A673 (cell line): ENCODE results near the gene NUP62. TPM values are rescaled to one million over a fixed set of nuclear protein-coding genes. Genes with fewer than 3 reads are reported as not detected.

Source experiments
- BruUV-seq: library from RNA; stranded (reverse); fragments of 400-500 nt; replicated peaks from 2 replicates; lab custom pipeline; 2021; lab: Mats Ljungman, UMichigan
- CTCF ChIA-PET: fragments of 300-600 bp; sonication (Branson Sonifier 250); formaldehyde crosslinking; loops from one replicate; lab custom pipeline; 2022; ENCODE audit warnings: antibody characterized with exemption; lab: Charles Lee
- POLR2A ChIA-PET: fragments of 300-600 bp; sonication (Branson Sonifier 250); formaldehyde crosslinking; loops from one replicate; lab custom pipeline; 2022; ENCODE audit warnings: antibody characterized with exemption; ENCODE audit not compliant: low non-redundant PET; lab: Charles Lee
- DNase-seq: peaks from one replicate; pipeline ENCODE4 v3.0.0-alpha.2; 2015; ENCODE audit warnings: low spot score
- H3K27ac ChIP-seq: fragments of 200-600 bp; sonication (generic); 2 replicates; pipeline ENCODE4 v1.5.1; 2016; ENCODE audit warnings: mixed run types, low read depth, mild to moderate bottlenecking, mixed read lengths, antibody characterized with exemption, low read length; ENCODE audit not compliant: poor library complexity, severe bottlenecking
- H3K27me3 ChIP-seq: fragments of 200-600 bp; sonication (generic); replicated peaks from 2 replicates; pipeline ENCODE4 v1.6.1; 2017; ENCODE audit warnings: mixed run types, low read depth, mild to moderate bottlenecking, mixed read lengths, antibody characterized with exemption, low read length; ENCODE audit not compliant: insufficient read depth, poor library complexity
- H3K36me3 ChIP-seq: fragments of 200-600 bp; sonication (generic); 2 replicates; pipeline ENCODE4 v1.6.1; 2016; ENCODE audit warnings: mixed run types, mild to moderate bottlenecking, mixed read lengths, antibody characterized with exemption, low read length; ENCODE audit not compliant: insufficient read depth, poor library complexity, severe bottlenecking
- H3K4me1 ChIP-seq: fragments of 200-600 bp; sonication (generic); 2 replicates; pipeline ENCODE4 v1.6.1; 2017; ENCODE audit warnings: mixed run types, mild to moderate bottlenecking, mixed read lengths, antibody characterized with exemption, low read length; ENCODE audit not compliant: insufficient read depth, poor library complexity, severe bottlenecking
- H3K4me3 ChIP-seq: fragments of 200-600 bp; sonication (generic); 2 replicates; pipeline ENCODE4 v1.5.1; 2016; ENCODE audit warnings: low read depth, mixed run types, mild to moderate bottlenecking, mixed read lengths, low read length; ENCODE audit not compliant: poor library complexity, severe bottlenecking
- H3K9me3 ChIP-seq: fragments of 200-600 bp; sonication (generic); 2 replicates; pipeline ENCODE4 v1.6.1; 2016; ENCODE audit warnings: mixed run types, low read depth, mild to moderate bottlenecking, mixed read lengths, antibody characterized with exemption, low read length; ENCODE audit not compliant: poor library complexity, severe bottlenecking
- EZH2 ChIP-seq: fragments of 200-600 bp; sonication (generic); IDR thresholded peaks from 2 replicates; pipeline ENCODE4 v1.6.1; 2017; ENCODE audit warnings: borderline replicate concordance, low read depth, mild to moderate bottlenecking, mixed read lengths, antibody characterized with exemption, low read length; ENCODE audit not compliant: poor library complexity, severe bottlenecking
- intact Hi-C: fragments of 100-400 bp; cut with micrococcal nuclease; formaldehyde crosslinking; loops from one replicate; pipeline ENCODE4 v1.10.0; 2022; ENCODE audit not compliant: unreplicated experiment
- total RNA-seq: library from RNA; stranded (reverse); gene quantifications from 2 replicates; pipeline ENCODE4 v1.2.3, GENCODE V29; 2021
- TF ChIP-seq, protein P1 (sequence below): fragments of 300-800, 200-600 bp; sonication (generic); conservative IDR thresholded peaks from 2 replicates; pipeline ENCODE4 v1.5.1; 2017; ENCODE audit warnings: low read depth, mild to moderate bottlenecking, antibody characterized with exemption, low read length, moderate library complexity, mixed read lengths

Gene NUP62
- total RNA-seq, 1 experiment from 2014 or later = 98.5 TPM

DNA sequence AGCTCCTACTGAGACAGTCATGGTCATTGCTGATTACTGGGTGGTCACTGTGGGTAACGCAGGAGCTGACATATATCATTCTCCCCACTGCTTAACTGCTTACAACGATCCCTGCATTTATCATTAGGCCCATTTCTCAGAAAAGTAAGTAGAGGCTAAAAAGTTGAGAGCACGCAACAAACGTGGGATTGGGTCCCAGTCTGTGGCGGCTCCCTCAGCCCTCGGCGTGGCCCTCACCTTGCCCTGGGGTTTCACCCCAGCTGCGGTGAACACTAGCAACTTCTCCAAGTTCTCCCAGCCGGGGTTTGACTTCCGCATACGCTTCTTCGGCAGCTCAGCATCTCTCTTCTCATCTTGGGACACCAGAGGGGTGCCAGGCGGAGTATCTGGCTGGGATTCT lies 64.4 kb downstream of the NUP62 start:
- no TSS peak for BruUV-seq
- Histone ChIP-seq H3K36me3 (peaks cover 47% of the 10 kb centered on the region), H3K4me1 (peaks cover 31% of the 10 kb centered on the region), H3K9me3 (no peaks in the 10 kb centered on the region), H3K27ac (no peak overlapping the region), H3K27me3 (no peaks in the 10 kb centered on the region), H3K4me3 (no peak overlapping the region)
- TF ChIP-seq EZH2 = no peak
- TF ChIP-seq, protein P1, sequence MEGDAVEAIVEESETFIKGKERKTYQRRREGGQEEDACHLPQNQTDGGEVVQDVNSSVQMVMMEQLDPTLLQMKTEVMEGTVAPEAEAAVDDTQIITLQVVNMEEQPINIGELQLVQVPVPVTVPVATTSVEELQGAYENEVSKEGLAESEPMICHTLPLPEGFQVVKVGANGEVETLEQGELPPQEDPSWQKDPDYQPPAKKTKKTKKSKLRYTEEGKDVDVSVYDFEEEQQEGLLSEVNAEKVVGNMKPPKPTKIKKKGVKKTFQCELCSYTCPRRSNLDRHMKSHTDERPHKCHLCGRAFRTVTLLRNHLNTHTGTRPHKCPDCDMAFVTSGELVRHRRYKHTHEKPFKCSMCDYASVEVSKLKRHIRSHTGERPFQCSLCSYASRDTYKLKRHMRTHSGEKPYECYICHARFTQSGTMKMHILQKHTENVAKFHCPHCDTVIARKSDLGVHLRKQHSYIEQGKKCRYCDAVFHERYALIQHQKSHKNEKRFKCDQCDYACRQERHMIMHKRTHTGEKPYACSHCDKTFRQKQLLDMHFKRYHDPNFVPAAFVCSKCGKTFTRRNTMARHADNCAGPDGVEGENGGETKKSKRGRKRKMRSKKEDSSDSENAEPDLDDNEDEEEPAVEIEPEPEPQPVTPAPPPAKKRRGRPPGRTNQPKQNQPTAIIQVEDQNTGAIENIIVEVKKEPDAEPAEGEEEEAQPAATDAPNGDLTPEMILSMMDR = no peak
- POLR2A ChIA-PET = interaction anchor here (0.7 kb wide), 3 partner anchors 11 to 369 kb away, joined by 3 to 17 read pairs (median 13); no protein-coding TSS in a partner anchor
- no peak for DNase-seq
- CTCF ChIA-PET = interaction anchor here (0.7 kb wide), 1 partner anchor 11 kb away, joined by 10 read pairs; no protein-coding TSS in a partner anchor
- intact Hi-C loops = loop anchor here (5.0 kb wide), 1 partner anchor 98 kb away; the partner anchor contains the start of gene AP2A1

DNA sequence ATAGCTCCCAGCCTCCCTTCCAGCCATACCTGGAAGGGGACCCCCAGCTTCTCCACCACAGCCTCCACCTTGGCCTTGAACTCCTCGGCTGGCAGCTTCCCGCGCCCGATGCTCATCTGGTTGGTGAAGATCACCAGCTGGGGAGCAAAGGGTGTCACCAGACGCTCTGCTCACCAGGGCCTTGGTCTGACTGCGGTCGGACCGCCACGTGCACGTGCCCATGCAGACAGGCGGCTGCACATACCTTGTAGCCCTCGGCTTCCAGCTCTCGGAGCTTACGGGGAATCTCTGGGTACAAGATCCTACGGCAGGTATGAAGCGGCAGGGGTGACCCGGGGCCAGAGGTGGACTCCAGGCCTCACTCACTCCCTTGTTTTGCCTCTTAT lies 65.4 kb downstream of the NUP62 start:
- no peak for DNase-seq
- TF ChIP-seq, protein P1 = no peak
- no peak for TF ChIP-seq EZH2
- Histone ChIP-seq H3K4me3 (no peak overlapping the region), H3K36me3 (peaks cover 56% of the 10 kb centered on the region), H3K27ac (no peak overlapping the region), H3K9me3 (no peaks in the 10 kb centered on the region), H3K4me1 (peaks cover 30% of the 10 kb centered on the region), H3K27me3 (no peaks in the 10 kb centered on the region)
- no TSS peak for BruUV-seq
- POLR2A ChIA-PET = no interaction called here
- CTCF ChIA-PET = no interaction called here
- intact Hi-C loops = no loop called here

DNA sequence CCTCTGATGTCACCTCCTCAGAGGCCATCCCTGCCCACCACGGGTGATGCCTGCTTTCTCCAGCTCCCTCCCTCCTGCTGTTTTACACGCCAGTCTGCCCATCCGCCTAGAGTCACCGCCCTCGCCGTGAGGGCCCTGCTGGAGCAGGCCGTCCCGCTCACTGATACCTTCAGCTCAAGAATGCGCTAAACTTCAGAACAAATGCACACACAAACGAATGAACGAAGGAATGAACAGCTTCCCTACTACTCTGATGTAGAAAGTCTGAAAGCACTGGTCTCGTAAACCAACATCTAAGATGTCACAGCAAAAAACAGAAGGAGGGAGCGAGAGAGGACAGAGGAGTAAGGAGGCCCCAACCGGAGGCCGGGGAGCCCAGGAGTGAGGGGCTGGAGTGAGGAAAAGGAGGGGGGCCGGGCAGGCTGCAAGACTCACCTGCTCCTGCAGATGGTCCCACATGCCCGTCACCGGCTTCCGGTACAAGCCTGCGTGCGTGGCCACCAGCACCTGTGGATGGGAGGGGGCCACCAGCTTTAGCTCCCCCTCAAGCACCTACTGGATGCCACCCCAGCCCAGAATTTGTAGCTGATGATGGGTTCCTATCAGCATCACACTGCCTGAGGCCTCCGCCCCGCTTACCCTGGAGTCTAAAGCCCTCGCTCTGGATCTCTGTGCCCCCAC lies 65.9 kb downstream of the NUP62 start:
- TF ChIP-seq EZH2 = no peak
- TF ChIP-seq, protein P1 = no peak
- Histone ChIP-seq H3K27me3 (no peaks in the 10 kb centered on the region), H3K9me3 (no peaks in the 10 kb centered on the region), H3K4me3 (no peak overlapping the region), H3K36me3 (peaks cover 62% of the 10 kb centered on the region), H3K27ac (peak overlapping the region; percentile 20), H3K4me1 (peaks cover 26% of the 10 kb centered on the region)
- POLR2A ChIA-PET = no interaction called here
- intact Hi-C loops = no loop called here
- DNase-seq = no peak
- BruUV-seq = no TSS peak
- CTCF ChIA-PET = no interaction called here
